H1 (cell line): ENCODE results near the gene CHST1. TPM values are rescaled to one million over a fixed set of nuclear protein-coding genes. Genes with fewer than 3 reads are reported as not detected.

Experiments
- ASH2L ChIP-seq: fragments of 200-600, 300-600 bp; sonication (generic); IDR thresholded peaks from one replicate; pipeline ENCODE4 v1.7.1; 2017; ENCODE audit warnings: low read length
- CBX8 ChIP-seq: fragments of 300-800, 300-1000 bp; sonication (generic); IDR thresholded peaks from 2 replicates; pipeline ENCODE4 v1.7.1; 2016; ENCODE audit warnings: low read depth, low read length, borderline replicate concordance
- E2F6 ChIP-seq: IDR thresholded peaks from 2 replicates; pipeline ENCODE4 v1.6.1; 2012; ENCODE audit warnings: inconsistent platforms
- EGR1 ChIP-seq: IDR thresholded peaks from 2 replicates; pipeline ENCODE4 v1.6.1; 2011; ENCODE audit warnings: low read depth, low read length, borderline replicate concordance
- HDAC6 ChIP-seq: IDR thresholded peaks from one replicate; pipeline ENCODE4 v1.7.1; 2012; ENCODE audit warnings: low read depth, mild to moderate bottlenecking, inconsistent platforms, low read length, moderate library complexity
- NRF1 ChIP-seq: IDR thresholded peaks from 2 replicates; pipeline ENCODE4 v1.6.1; 2011; ENCODE audit warnings: mild to moderate bottlenecking, low read depth, low read length, improper control_type of control experiment
- YY1 ChIP-seq: IDR thresholded peaks from 2 replicates; pipeline ENCODE4 v1.6.1; 2011; ENCODE audit warnings: low read depth, mild to moderate bottlenecking, low read length
- polyA plus RNA-seq, 7 experiments: library from polyadenylated mRNA; depleted of rRNA in 3 of 7; stranded (reverse) in 5 of 7; unstranded in 2 of 7; fragments of >200 nt in 5 of 7; fragments of 200-250 nt in 2 of 7; gene quantifications; 1 replicate in 5 of 7; 2 replicates in 1 of 7; 4 replicates in 1 of 7; pipeline versions ENCODE4 v1.2.1 to v1.2.3, GENCODE V29; 2011 to 2013; ENCODE audit warnings: missing spikeins in 2 of 7, mixed read lengths in 2 of 7
- total RNA-seq: library from RNA; stranded (reverse); fragmentation: NEBNext Ultra II Directional; extraction: Animal tissue kit (Norgen Biotek cat#: 25700); gene quantifications from 2 replicates; pipeline ENCODE4 v1.2.1, GENCODE V29; 2021

The CHST1 gene
- total and polyA plus RNA-seq, 2 of the 8 experiments (the other 6 are each of a cell fraction or from before 2014, with no cell fraction given) = 1.6 to 3.8 TPM

DNA sequence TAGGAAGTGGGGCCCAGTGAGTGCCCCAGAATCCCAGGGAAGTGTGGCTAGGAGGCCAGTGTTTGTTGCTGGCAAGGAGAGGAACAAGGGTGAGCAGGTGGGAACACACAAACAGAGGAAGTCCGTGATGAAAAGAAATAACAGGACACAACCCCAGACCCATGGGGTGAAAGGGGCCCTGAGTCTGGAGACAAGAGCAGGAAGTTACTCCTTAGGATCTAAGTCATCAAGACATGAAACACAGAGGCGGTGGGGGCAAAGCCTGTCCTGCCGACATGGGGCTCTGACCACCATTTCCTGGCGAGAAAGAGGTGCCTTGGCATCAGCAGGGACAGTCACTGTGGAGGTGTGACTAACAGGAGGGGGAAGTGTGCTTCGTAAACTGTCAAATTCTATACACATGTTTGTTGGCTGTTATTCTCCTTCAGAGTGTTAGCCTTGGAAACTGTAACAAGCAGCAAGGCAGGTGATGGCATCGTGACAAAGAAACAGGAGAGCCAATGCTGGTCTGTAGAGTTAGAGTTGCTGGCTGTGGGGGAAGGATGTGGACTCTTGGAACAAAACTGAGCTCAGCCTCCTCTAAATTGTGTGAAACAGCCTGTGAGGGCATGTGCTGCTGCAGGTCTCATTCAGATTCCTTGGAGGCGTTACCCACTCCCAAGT is 21.7 kb downstream of the CHST1 start (continued):
- no peak for TF ChIP-seq NRF1
- TF ChIP-seq HDAC6 = no peak
- no peak for TF ChIP-seq EGR1
- no peak for TF ChIP-seq CBX8
- TF ChIP-seq E2F6 = no peak
- no peak for TF ChIP-seq YY1
- no peak for TF ChIP-seq ASH2L
- TF ChIP-seq, all 59 proteins: peak for 0
